ENCODE data around the gene PODN.

Gene PODN

GRCh38 chr1:53061859-53062707 is at the start of gene PODN:
Gene PODN (plus strand): TSS chr1:53062213. CDS start chr1:53069856, 7,643 bp downstream.
- peak; percentile 44 for DNase-seq

GRCh38 chr1:53014791-53015507 is 47.1 kb upstream of the PODN start:
- DNase-seq = peak; percentile 76

GRCh38 chr1:53015508-53015860 is 46.5 kb upstream of the PODN start:
- no peak for DNase-seq

- DNase-seq = no peak
Measured at GRCh38 chr1:53016705-53017104, 45.3 kb upstream of the PODN start.

- no peak for DNase-seq
Measured at GRCh38 chr1:53020588-53020987, 41.4 kb upstream of the PODN start.

- no peak for DNase-seq
Measured at GRCh38 chr1:53022179-53022578, 39.8 kb upstream of the PODN start.

GRCh38 chr1:53023546-53023945 is 38.5 kb upstream of the PODN start:
- DNase-seq = no peak

GRCh38 chr1:53024117-53024516 is 37.9 kb upstream of the PODN start:
- DNase-seq = no peak

GRCh38 chr1:53025034-53025768 is 36.8 kb upstream of the PODN start:
- DNase-seq = peak; percentile 54

- no peak for DNase-seq
Measured at GRCh38 chr1:53025769-53026112, 36.3 kb upstream of the PODN start.

GRCh38 chr1:53026254-53026653 is 35.8 kb upstream of the PODN start:
- peak; percentile 28 for DNase-seq

- no peak for DNase-seq
Measured at GRCh38 chr1:53031732-53032131, 30.3 kb upstream of the PODN start.

- DNase-seq = no peak
Measured at GRCh38 chr1:53037159-53037558, 24.9 kb upstream of the PODN start.

GRCh38 chr1:53038566-53038965 is 23.4 kb upstream of the PODN start:
- no peak for DNase-seq

GRCh38 chr1:53043271-53043670 is 18.7 kb upstream of the PODN start:
- no peak for DNase-seq

GRCh38 chr1:53044926-53045325 is 17.1 kb upstream of the PODN start:
- no peak for DNase-seq

GRCh38 chr1:53046930-53047329 is 15.1 kb upstream of the PODN start:
- DNase-seq = no peak

- DNase-seq = no peak
Measured at GRCh38 chr1:53047737-53048736, 14.0 kb upstream of the PODN start.

- DNase-seq = no peak
Measured at GRCh38 chr1:53048960-53049573, 12.9 kb upstream of the PODN start.

- no peak for DNase-seq
Measured at GRCh38 chr1:53049574-53049967, 12.4 kb upstream of the PODN start.

GRCh38 chr1:53050310-53050709 is 11.7 kb upstream of the PODN start:
- no peak for DNase-seq

GRCh38 chr1:53051676-53052075 is 10.3 kb upstream of the PODN start:
- no peak for DNase-seq

Data from retina (tissue), 1 donor.